Neural progenitor cell (in vitro differentiated cells): ENCODE data around the gene MED6. TPM values are rescaled to one million over a fixed set of nuclear protein-coding genes. Genes with fewer than 3 reads are reported as not detected.

Experiments used
- DNase-seq: peaks from one replicate; pipeline ENCODE4 v3.0.0-alpha.2; 2016; ENCODE audit warnings: low spot score
- H2AFZ ChIP-seq: fragments of 200-600 bp; sonication (generic); replicated peaks from 2 replicates; pipeline ENCODE4 v1.6.1; 2016; ENCODE audit warnings: antibody characterized with exemption
- H3F3A ChIP-seq: fragments of 200-600 bp; sonication (generic); 2 replicates; pipeline ENCODE4 v1.6.1; 2016; ENCODE audit warnings: antibody characterized with exemption, low read depth
- H3K27ac ChIP-seq: fragments of 200-600 bp; sonication (generic); 2 replicates; pipeline ENCODE4 v1.5.1; 2016; ENCODE audit warnings: mild to moderate bottlenecking
- H3K27me3 ChIP-seq: fragments of 200-600 bp; sonication (generic); 2 replicates; pipeline ENCODE4 v1.6.1; 2016; ENCODE audit warnings: mild to moderate bottlenecking, moderate library complexity
- H3K36me3 ChIP-seq: fragments of 200-600 bp; sonication (generic); 2 replicates; pipeline ENCODE4 v1.5.1; 2016
- H3K4me1 ChIP-seq: fragments of 200-600 bp; sonication (generic); 2 replicates; pipeline ENCODE4 v1.6.1; 2016; ENCODE audit warnings: mixed run types
- H3K4me2 ChIP-seq: fragments of 200-600 bp; sonication (generic); 2 replicates; pipeline ENCODE4 v1.6.1; 2016
- H3K4me3 ChIP-seq: fragments of 200-600 bp; sonication (generic); 2 replicates; pipeline ENCODE4 v1.5.1; 2016
- H3K79me2 ChIP-seq: fragments of 200-600 bp; sonication (generic); 2 replicates; pipeline ENCODE4 v1.6.1; 2016; ENCODE audit warnings: low read depth
- H3K9ac ChIP-seq: fragments of 200-600 bp; sonication (generic); 2 replicates; pipeline ENCODE4 v1.6.1; 2016
- H3K9me3 ChIP-seq: fragments of 200-600 bp; sonication (generic); 2 replicates; pipeline ENCODE4 v1.5.1; 2016; ENCODE audit warnings: low read depth
- H4K20me1 ChIP-seq: fragments of 200-600 bp; sonication (generic); 2 replicates; pipeline ENCODE4 v1.6.1; 2016; ENCODE audit warnings: low read depth
- H3K27ac Mint-ChIP-seq: 3 replicates; pipeline ENCODE4 v1.8.0; 2021; ENCODE audit warnings: mixed read lengths
- H3K27me3 Mint-ChIP-seq: 2 replicates; pipeline ENCODE4 v1.8.0; 2022; ENCODE audit warnings: low read depth, mild to moderate bottlenecking, inconsistent platforms, moderate library complexity, mixed read lengths; ENCODE audit not compliant: insufficient read depth
- H3K36me3 Mint-ChIP-seq: 3 replicates; pipeline ENCODE4 v1.8.0; 2021; ENCODE audit warnings: mixed read lengths
- H3K4me1 Mint-ChIP-seq: 3 replicates; pipeline ENCODE4 v1.8.0; 2021; ENCODE audit warnings: mixed read lengths
- H3K4me3 Mint-ChIP-seq: 3 replicates; pipeline ENCODE4 v1.8.0; 2021; ENCODE audit warnings: mild to moderate bottlenecking, moderate library complexity, mixed read lengths
- H3K9me3 Mint-ChIP-seq: 3 replicates; pipeline ENCODE4 v1.8.0; 2020; ENCODE audit warnings: mixed read lengths
- CTCF ChIP-seq: fragments of 200-600 bp; sonication (generic); IDR thresholded peaks from 2 replicates; pipeline ENCODE4 v1.5.1; 2017; ENCODE audit warnings: antibody characterized with exemption, mild to moderate bottlenecking
- EZH2 ChIP-seq: fragments of 200-600 bp; sonication (generic); IDR thresholded peaks from 2 replicates; pipeline ENCODE4 v1.6.1; 2017; ENCODE audit warnings: antibody characterized with exemption, mild to moderate bottlenecking, moderate library complexity
- EZH2phosphoT487 ChIP-seq: fragments of 200-600 bp; sonication (generic); IDR thresholded peaks from 2 replicates; pipeline ENCODE4 v1.6.1; 2017; ENCODE audit warnings: antibody characterized with exemption
- total RNA-seq: library from RNA; depleted of rRNA; stranded (reverse); fragments of >200 nt; gene quantifications from 2 replicates; pipeline ENCODE4 v1.2.3, GENCODE V29; 2015; ENCODE audit warnings: low replicate concordance

Gene MED6
- total RNA-seq, 1 donor from 2014 or later, result 82.0 TPM

GRCh38 chr14:70595443-70596185 is 4.8 kb downstream of the MED6 start:
- Histone ChIP-seq H2AFZ (no peak overlapping the region), H3K79me2 (peaks cover 67% of the 10 kb centered on the region), H3F3A (no peaks in the 10 kb centered on the region), H3K4me3 (no peak overlapping the region), H3K9ac (no peak overlapping the region), H4K20me1 (peaks cover 20% of the 10 kb centered on the region), H3K4me2 (no peak overlapping the region), H3K4me1 (peaks cover 8% of the 10 kb centered on the region), H3K9me3 (no peaks in the 10 kb centered on the region), H3K27ac (no peak overlapping the region), H3K27me3 (no peaks in the 10 kb centered on the region), H3K36me3 (peaks cover 6% of the 10 kb centered on the region)
- H3K9me3 Mint-ChIP-seq, result no peaks in the 10 kb centered on the region
- DNase-seq, result no peak
- H3K4me1 Mint-ChIP-seq, result peaks cover 14% of the 10 kb centered on the region
- no peaks in the 10 kb centered on the region for H3K27me3 Mint-ChIP-seq
- no peak overlapping the region for H3K4me3 Mint-ChIP-seq
- H3K36me3 Mint-ChIP-seq, result no peaks in the 10 kb centered on the region
- no peak for TF ChIP-seq CTCF
- TF ChIP-seq EZH2, result no peak
- TF ChIP-seq EZH2phosphoT487, result no peak
- no peak overlapping the region for H3K27ac Mint-ChIP-seq

- Histone ChIP-seq H4K20me1 (peaks cover 20% of the 10 kb centered on the region), H3K4me2 (no peak overlapping the region), H3K9me3 (no peaks in the 10 kb centered on the region), H3K4me3 (no peak overlapping the region), H2AFZ (no peak overlapping the region), H3K4me1 (peaks cover 5% of the 10 kb centered on the region), H3F3A (no peaks in the 10 kb centered on the region), H3K9ac (no peak overlapping the region), H3K79me2 (peaks cover 56% of the 10 kb centered on the region), H3K27me3 (no peaks in the 10 kb centered on the region), H3K36me3 (peaks cover 13% of the 10 kb centered on the region), H3K27ac (no peak overlapping the region)
- no peak for DNase-seq
- H3K9me3 Mint-ChIP-seq, result no peaks in the 10 kb centered on the region
- peaks cover 5% of the 10 kb centered on the region for H3K4me1 Mint-ChIP-seq
- H3K36me3 Mint-ChIP-seq, result no peaks in the 10 kb centered on the region
- TF ChIP-seq EZH2 (no peak), EZH2phosphoT487 (no peak), CTCF (no peak)
- no peak overlapping the region for H3K4me3 Mint-ChIP-seq
- H3K27ac Mint-ChIP-seq, result no peak overlapping the region
- H3K27me3 Mint-ChIP-seq, result no peaks in the 10 kb centered on the region
These were observed 6.0 kb downstream of the MED6 start for GRCh38 chr14:70594461-70594860.

- peak; percentile 6 for DNase-seq
- no peak overlapping the region for H3K27ac ChIP-seq
- H3K9ac ChIP-seq, result no peak overlapping the region
- H3F3A ChIP-seq, result no peaks in the 10 kb centered on the region
- H3K4me1 ChIP-seq, result peaks cover 8% of the 10 kb centered on the region
- H3K4me2 ChIP-seq, result no peak overlapping the region
- H3K36me3 ChIP-seq, result peaks cover 25% of the 10 kb centered on the region
- H3K9me3 Mint-ChIP-seq, result no peaks in the 10 kb centered on the region
- no peaks in the 10 kb centered on the region for H3K9me3 ChIP-seq
- H2AFZ ChIP-seq, result no peak overlapping the region
- no peak for TF ChIP-seq EZH2
- no peak for TF ChIP-seq EZH2phosphoT487
- no peak for TF ChIP-seq CTCF
- no peaks in the 10 kb centered on the region for H3K79me2 ChIP-seq
- no peak overlapping the region for H3K4me3 Mint-ChIP-seq
- H4K20me1 ChIP-seq, result peaks cover 3% of the 10 kb centered on the region
- no peaks in the 10 kb centered on the region for H3K27me3 ChIP-seq
- peaks cover 31% of the 10 kb centered on the region for H3K36me3 Mint-ChIP-seq
- H3K27ac Mint-ChIP-seq, result no peak overlapping the region
- no peak overlapping the region for H3K4me3 ChIP-seq
- no peaks in the 10 kb centered on the region for H3K27me3 Mint-ChIP-seq
- H3K4me1 Mint-ChIP-seq, result no peaks in the 10 kb centered on the region
These were observed 15.2 kb downstream of the MED6 start for GRCh38 chr14:70585231-70585630.
